Right lobe of liver (tissue), 6 donors: ENCODE data around the gene FOXP1. TPM values are rescaled to one million over a fixed set of nuclear protein-coding genes. Genes with fewer than 3 reads are reported as not detected.

Experiments
- ATAC-seq, 4 donors: fragments of 200-7000 bp; cut with Tn5 transposase; one replicate each; pipeline ENCODE4 v1.9.1; 2020; ENCODE audit warnings: mild to moderate bottlenecking in 4 of 4, moderate library complexity in 4 of 4
- DNase-seq, 3 donors: peaks; one replicate each; pipeline ENCODE4 v3.0.0-alpha.2; 2020
- H3K27ac ChIP-seq, 3 donors: fragments of 200-600 bp; one replicate each; pipeline ENCODE4 v1.8.0; 2022
- H3K27me3 ChIP-seq, 2 donors: fragments of 200-600 bp; one replicate each; pipeline ENCODE4 v1.8.0; 2022
- H3K36me3 ChIP-seq, 4 donors: fragments of 200-600 bp; sonication (generic) in 1 of 4; one replicate each; pipeline versions ENCODE4 v1.5.1 to v1.8.0; 2017 to 2022; ENCODE audit warnings: control low read depth in 1 of 4
- H3K4me1 ChIP-seq, 4 donors: fragments of 200-600 bp; sonication (generic) in 1 of 4; one replicate each; pipeline versions ENCODE4 v1.5.1 to v1.8.0; 2017 to 2022; ENCODE audit warnings: control low read depth in 1 of 4
- H3K4me3 ChIP-seq, 3 donors: fragments of 200-600 bp; one replicate each; pipeline ENCODE4 v1.8.0; 2022
- H3K9me3 ChIP-seq, 4 donors: fragments of 200-600 bp; sonication (generic) in 1 of 4; one replicate each; pipeline versions ENCODE4 v1.5.1 to v1.8.0; 2017 to 2022; ENCODE audit warnings: control low read depth in 1 of 4
- CTCF ChIP-seq, 4 donors: fragments of 200-600 bp in 3 of 4; fragments of 450-650 bp in 1 of 4; IDR thresholded peaks; one replicate each; pipeline versions ENCODE4 v1.5.1 to v1.8.0; 2016 to 2022; ENCODE audit warnings: antibody characterized with exemption in 4 of 4, mild to moderate bottlenecking in 2 of 4
- POLR2A ChIP-seq: fragments of 450-650 bp; IDR thresholded peaks from one replicate; pipeline ENCODE4 v1.6.1; 2017; ENCODE audit warnings: antibody characterized with exemption, mild to moderate bottlenecking
- WGBS: methylation state at CpG from one replicate; pipeline ENCODE4 v1.1.6; 2018; ENCODE audit warnings: low coverage, low lambda C conversion rate; ENCODE audit not compliant: insufficient coverage; ENCODE audit errors: missing lambda C conversion rate; 5-methylcytosine and 5-hydroxymethylcytosine counted together
- intact Hi-C, 2 donors: fragments of 100-400 bp; cut with DNase I; formaldehyde crosslinking; loops; one replicate each; pipeline versions ENCODE4 v1.11.2 to v1.14.1; 2022
- total RNA-seq, 6 experiments: library from RNA; depleted of rRNA in 2 of 6; stranded (reverse); fragments of >200 nt in 2 of 6; fragmentation: NEBNext Ultra II Directional in 3 of 6; extraction: Animal tissue kit (Norgen Biotek cat#: 25700) in 3 of 6; gene quantifications; one replicate each; pipeline versions ENCODE4 v1.1.0 to v1.2.4, GENCODE V29; 2016 to 2023
- donor health status: DM: no; HTN: yes; CAD: no.
- donor health status: DM: no; HTN: no; CAD: no.
- donor health status: DM: no; HTN: no; CAD: no.
- donor health status: DM: no; HTN: yes; CAD: no.
- donor health status: DM: no; HTN: yes; CAD: no.

FOXP1 gene
- total RNA-seq, 6 experiments from 2014 or later, result 26.7 to 47.7 (median 35.2) TPM

GRCh38 chr3:71584394-71585011 is 975 bp upstream of the FOXP1 start:
- ATAC-seq, result peak; percentile 41 to 54 (median 43)
- H3K4me1 ChIP-seq, result peaks cover 0 to 19% (median 0%) of the 10 kb centered on the region in 4 donors
- intact Hi-C loops, result no loop called here

GRCh38 chr3:71582612-71583565 is 639 bp downstream of the FOXP1 start:
- no peaks in the 10 kb centered on the region for H3K27me3 ChIP-seq
- peaks cover 0 to 19% (median 0%) of the 10 kb centered on the region in 4 donors for H3K4me1 ChIP-seq
- H3K36me3 ChIP-seq, result no peaks in the 10 kb centered on the region
- ATAC-seq, result peak; percentile 37 to 63 (median 45)
- no peaks in the 10 kb centered on the region for H3K9me3 ChIP-seq
- intact Hi-C loops, result no loop called here
- H3K27ac ChIP-seq, result peak overlapping the region; percentile 96 to 97 (median 96)
- peak; percentile 83 to 84 (median 84) for DNase-seq
- no peak for TF ChIP-seq CTCF (IDR thresholded peaks at IDR 0.05)
- TF ChIP-seq POLR2A, result no peak
- peak overlapping the region; percentile 68 for H3K4me3 ChIP-seq
- under 1% methylated on average over 48 of the region's 84 CpGs for WGBS

More at GRCh38 chr3:71584394-71585011, 975 bp upstream of the FOXP1 start:
- under 1% methylated on average over 17 of the region's 18 CpGs for WGBS
- DNase-seq, result peak; percentile 49 to 65 (median 63)
- peak overlapping the region; percentile 68 for H3K4me3 ChIP-seq
- TF ChIP-seq CTCF (IDR thresholded peaks at IDR 0.05) (no peak), POLR2A (no peak)
- H3K9me3 ChIP-seq, result no peaks in the 10 kb centered on the region
- H3K27me3 ChIP-seq, result no peaks in the 10 kb centered on the region
- no peaks in the 10 kb centered on the region for H3K36me3 ChIP-seq
- peak overlapping the region; percentile 96 to 97 (median 96) for H3K27ac ChIP-seq

GRCh38 chr3:71582036-71582611 is 1.4 kb downstream of the FOXP1 start:
- Histone ChIP-seq H3K36me3 (no peaks in the 10 kb centered on the region), H3K9me3 (no peaks in the 10 kb centered on the region), H3K4me1 (peaks cover 0 to 19% (median 0%) of the 10 kb centered on the region in 4 donors), H3K27me3 (no peaks in the 10 kb centered on the region), H3K4me3 (peak overlapping the region; percentile 68), H3K27ac (peak overlapping the region; percentile 96 to 97 (median 96))
- DNase-seq (peak; percentile 68 to 73 (median 71)), ATAC-seq (peak; percentile 34 to 53 (median 46))
- intact Hi-C loops, result no loop called here
- TF ChIP-seq CTCF (IDR thresholded peaks at IDR 0.05) (no peak), POLR2A (no peak)
- WGBS, result 0% methylated on average over 15 of the region's 59 CpGs

DNA sequence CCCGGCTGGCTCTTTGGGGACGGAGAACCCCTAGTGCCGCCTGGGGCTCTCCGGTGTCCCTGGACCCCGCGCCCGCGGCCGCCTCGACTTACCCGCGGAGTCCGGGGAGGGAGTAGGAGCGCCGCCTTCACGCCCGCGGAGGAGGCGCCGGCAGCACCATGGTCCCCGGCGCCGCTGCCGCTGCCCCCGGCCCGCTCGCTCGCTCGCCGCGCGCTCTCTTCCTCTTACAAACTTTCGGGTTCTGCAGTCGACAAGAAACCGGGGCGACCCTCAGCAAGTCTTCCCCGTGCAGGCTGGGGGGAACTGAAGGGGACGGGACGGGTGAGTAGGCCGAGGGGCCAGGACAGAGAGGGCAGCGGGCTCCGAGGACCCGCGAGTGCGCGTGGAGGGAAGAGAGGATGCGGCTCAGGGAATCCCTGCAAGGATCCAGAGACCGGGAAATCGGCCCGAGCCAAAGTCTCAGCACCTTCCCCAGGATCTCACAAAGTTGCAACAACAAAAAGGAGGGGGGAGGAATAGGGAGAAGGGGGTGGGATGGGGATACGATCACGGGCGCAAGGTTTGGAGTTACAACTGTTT is 2.0 kb downstream of the FOXP1 start:
- Histone ChIP-seq H3K4me1 (peaks cover 0 to 19% (median 0%) of the 10 kb centered on the region in 4 donors), H3K27ac (peak overlapping the region; percentile 41 to 97 (median 96)), H3K9me3 (no peaks in the 10 kb centered on the region), H3K4me3 (peak overlapping the region; percentile 68), H3K36me3 (no peaks in the 10 kb centered on the region), H3K27me3 (no peaks in the 10 kb centered on the region)
- DNase-seq, result peak; percentile 48 to 65 (median 59)
- intact Hi-C loops, result no loop called here
- under 1% methylated on average over 36 of the region's 53 CpGs for WGBS
- peak in 2 of 4 donors; percentile 3 to 14 for ATAC-seq
- TF ChIP-seq POLR2A (no peak), CTCF (IDR thresholded peaks at IDR 0.05) (no peak)
